PC-9 (cell line): ENCODE measurements around the gene TMEM115.

Experiments
- EZH2 ChIP-seq: fragments of 200-600 bp; sonication (generic); IDR thresholded peaks from 2 replicates; pipeline ENCODE4 v1.8.0; 2017; ENCODE audit warnings: antibody characterized with exemption, low read depth
- TF ChIP-seq, protein P1 (sequence below): fragments of 200-600 bp; sonication (generic); conservative IDR thresholded peaks from 2 replicates; pipeline ENCODE4 v1.6.1; 2017; ENCODE audit warnings: mixed run types, antibody characterized with exemption, mild to moderate bottlenecking, moderate library complexity

- TF ChIP-seq, protein P1, sequence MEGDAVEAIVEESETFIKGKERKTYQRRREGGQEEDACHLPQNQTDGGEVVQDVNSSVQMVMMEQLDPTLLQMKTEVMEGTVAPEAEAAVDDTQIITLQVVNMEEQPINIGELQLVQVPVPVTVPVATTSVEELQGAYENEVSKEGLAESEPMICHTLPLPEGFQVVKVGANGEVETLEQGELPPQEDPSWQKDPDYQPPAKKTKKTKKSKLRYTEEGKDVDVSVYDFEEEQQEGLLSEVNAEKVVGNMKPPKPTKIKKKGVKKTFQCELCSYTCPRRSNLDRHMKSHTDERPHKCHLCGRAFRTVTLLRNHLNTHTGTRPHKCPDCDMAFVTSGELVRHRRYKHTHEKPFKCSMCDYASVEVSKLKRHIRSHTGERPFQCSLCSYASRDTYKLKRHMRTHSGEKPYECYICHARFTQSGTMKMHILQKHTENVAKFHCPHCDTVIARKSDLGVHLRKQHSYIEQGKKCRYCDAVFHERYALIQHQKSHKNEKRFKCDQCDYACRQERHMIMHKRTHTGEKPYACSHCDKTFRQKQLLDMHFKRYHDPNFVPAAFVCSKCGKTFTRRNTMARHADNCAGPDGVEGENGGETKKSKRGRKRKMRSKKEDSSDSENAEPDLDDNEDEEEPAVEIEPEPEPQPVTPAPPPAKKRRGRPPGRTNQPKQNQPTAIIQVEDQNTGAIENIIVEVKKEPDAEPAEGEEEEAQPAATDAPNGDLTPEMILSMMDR = no peak
- TF ChIP-seq EZH2 = no peak
Measured at GRCh38 chr3:50390508-50391224, 31.3 kb upstream of the TMEM115 start.
